C4-2B (cell line): ENCODE measurements around the gene SNED1.

ENCODE experiments used
- CTCF ChIP-seq: fragments of 450-650 bp; conservative IDR thresholded peaks from 2 replicates; pipeline ENCODE4 v1.5.1; 2017; ENCODE audit warnings: mild to moderate bottlenecking
- ZFX ChIP-seq: fragments of 450-650 bp; IDR thresholded peaks from 2 replicates; pipeline ENCODE4 v1.6.1; 2017

- TF ChIP-seq CTCF (no peak), ZFX (no peak)
Measured at GRCh38 chr2:241002275-241003046, 4.0 kb downstream of the SNED1 start.
